ENCODE results near the gene UBXN6.

The UBXN6 gene

DNA sequence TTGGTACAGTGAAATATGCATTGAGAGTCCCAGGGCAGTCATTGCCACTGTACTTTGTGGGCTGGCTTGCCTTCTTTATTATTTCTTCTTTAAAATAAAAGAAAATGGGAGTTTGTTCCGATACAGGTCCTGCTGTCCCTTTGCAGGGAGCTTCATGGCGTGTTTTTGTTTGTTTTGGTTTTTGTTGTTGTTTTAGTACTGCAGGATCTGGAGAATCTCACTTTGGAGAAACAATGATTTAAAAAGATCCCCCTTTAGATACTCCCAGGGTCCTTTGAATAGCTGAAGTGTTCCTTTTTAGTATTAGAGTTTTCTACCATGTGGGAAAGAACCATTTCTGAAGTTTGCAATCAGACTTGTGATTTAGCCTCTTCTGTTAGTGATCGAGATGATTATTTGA is 44.0 kb downstream of the UBXN6 start:
- DNase-seq: no peak

DNA sequence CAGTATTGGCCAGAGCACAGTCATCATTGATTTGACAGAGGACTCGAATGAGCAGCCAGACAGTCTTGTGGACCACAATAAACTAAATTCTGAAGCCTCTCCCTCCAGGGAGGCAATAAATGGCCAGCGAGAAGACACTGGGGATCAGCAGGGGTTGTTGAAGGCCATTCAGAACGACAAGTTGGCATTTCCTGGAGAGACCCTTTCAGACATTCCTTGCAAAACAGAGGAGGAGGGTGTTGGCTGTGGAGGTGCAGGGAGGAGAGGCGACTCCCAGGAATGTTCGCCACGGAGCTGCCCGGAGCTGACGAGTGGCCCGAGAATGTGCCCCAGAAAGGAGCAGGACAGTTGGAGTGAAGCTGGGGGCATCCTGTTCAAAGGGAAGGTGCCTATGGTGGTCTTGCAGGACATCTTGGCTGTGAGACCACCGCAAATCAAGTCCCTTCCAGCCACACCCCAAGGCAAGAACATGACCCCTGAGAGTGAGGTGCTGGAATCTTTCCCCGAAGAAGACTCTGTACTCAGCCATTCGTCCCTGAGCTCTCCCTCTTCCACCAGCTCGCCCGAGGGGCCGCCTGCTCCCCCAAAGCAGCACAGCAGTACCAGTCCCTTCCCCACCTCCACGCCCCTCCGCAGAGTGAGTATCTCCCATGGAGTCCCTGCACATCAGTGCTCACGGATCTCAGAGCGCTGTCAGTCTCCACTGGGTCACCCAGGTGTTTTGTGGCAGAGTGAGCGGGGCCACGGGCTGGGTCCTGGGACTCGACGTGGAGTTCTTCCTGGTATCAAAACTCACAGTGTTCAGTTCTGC is 48.3 kb downstream of the UBXN6 start:
- DNase-seq: no peak

DNA sequence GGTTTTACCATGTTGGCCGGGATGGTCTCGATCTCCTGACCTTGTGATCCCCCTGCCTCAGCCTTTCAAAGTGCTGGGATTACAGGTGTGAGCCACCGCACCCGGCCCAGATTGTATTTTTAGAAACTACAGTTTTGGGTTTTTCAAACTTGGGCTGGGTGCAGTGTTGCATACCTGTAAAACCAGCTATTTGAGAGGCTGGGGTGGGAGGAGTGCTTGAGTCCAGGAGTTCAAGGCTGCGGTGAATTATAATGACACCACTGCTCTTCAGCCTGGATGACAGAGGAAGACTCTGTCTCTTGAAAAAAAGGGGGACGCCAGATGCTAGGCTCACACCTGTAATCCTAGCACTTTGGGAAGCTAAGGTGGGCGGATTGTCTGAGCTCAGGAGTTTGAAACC is 51.0 kb downstream of the UBXN6 start:
- no peak for DNase-seq

DNA sequence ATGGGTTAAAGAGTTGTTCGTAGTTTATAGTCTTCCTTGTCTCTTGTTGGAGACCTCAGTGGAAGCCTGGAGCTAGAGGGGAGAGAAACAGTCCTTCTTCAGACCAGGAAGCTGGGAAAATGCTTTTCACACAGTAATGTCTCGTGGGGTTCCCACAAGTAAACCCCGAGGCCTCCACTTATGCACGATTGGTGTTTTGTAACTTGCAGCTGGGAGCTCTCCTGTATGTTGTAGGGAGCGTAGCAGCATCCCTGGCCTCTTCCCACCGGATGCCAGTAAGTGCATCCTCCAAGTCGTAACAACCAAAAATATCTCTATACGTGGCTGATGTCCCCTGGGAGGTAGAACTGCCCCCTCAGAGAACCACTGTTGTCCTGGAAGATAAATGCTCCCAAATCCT is 51.6 kb downstream of the UBXN6 start:
- DNase-seq: no peak

DNA sequence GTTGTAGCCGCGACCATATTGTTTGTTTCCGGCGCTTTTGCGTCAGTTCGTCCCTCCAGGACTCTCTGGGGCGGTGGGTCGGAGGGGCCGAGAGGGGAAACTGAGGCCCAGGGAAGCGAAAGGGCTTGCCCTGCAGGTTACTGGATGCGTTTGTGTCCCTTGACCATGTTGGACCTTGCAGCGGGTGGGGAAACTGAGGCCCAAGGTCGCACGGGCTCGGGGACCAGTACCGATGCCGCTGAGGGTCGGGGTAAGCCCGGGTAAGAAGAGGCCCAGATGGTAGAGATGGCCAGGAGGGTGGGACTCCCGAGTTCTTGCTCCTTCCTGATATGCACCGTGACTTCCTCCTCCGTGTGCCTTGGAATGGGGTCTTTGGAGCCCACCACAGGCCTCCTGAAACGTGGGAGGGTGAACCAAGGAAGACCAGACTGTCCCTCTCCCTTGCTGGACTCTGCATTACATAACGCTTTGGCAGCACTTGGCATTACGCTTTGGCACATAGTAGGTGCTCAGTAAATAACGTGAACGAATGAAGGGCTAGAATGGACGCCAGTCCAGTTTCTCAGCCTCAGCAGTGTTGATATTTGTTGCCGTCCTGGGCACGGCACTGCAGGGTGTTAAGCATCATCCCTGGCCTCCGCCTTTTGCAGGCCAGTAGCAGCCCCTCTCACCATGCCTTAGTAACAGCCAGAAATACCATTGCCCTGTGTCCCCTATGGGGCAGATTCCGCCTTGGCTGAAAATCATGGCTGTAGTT is 54.4 kb downstream of the UBXN6 start:
- DNase-seq: no peak

DNA sequence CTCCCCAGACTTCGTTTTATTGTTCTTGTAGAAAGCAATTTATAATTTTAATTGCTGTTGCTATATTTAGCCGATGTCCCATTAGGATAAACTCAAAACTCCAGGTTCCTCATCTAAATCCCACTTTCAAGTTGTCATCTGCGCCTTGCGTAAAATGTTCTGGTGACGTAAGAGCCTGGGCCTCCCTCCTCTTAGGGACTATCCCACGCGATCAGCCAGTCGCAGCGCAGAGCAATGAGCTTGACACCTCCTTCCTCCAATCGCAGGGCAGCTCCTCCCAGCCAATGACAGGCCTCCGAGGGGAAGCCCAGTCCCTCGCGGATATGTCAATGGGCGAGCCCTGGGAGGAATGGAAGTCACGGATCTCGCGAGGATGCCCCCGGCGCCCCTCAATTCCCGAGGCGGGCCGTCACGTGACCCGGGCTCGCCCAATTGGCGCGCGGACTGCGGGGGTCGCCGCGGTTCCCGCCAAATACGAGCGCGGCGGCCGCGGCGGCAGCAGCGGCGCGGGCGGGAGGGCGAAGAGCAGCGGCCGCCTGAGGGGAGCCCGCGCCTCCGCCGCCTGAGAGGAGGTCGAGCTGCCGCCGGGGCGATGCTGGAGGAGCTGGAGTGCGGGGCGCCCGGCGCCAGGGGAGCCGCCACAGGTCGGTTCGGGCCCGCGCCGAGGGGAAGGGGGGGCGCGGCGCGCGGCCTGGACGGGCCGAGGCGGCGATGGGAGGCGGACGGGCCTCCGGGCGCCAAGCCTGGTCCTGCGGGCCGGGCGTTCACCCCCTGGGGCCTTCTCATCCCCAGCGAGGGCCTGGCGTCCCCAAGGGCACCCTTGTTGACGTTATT is 55.2 kb downstream of the UBXN6 start, which contains the start of gene CHAF1A:
Gene CHAF1A, plus strand, starts transcription at position 470 of the 834 bp plus-strand sequence. Its CDS starts 123 bp downstream, at position 593.
- peak; percentile 68 to 100 (median 99) for DNase-seq

DNA sequence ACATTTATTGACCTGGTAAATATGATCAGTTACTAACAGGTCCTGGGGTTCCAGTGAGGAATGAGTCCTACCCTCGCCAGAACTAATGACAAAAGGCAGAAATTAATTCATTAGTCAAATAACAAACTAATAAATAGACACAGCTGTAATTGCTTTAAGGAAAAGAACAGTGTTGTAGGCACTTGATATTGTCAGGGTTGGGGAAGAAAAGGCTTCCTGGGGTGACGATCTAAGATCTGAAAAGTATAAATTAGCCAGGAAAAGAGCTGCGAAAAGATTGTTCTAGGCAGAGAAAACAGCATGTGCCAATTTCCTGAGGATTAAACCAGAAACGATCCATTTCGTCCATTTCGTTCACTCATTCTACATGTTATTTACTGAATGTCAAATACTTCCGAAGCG is 55.8 kb downstream of the UBXN6 start:
- DNase-seq: no peak

DNA sequence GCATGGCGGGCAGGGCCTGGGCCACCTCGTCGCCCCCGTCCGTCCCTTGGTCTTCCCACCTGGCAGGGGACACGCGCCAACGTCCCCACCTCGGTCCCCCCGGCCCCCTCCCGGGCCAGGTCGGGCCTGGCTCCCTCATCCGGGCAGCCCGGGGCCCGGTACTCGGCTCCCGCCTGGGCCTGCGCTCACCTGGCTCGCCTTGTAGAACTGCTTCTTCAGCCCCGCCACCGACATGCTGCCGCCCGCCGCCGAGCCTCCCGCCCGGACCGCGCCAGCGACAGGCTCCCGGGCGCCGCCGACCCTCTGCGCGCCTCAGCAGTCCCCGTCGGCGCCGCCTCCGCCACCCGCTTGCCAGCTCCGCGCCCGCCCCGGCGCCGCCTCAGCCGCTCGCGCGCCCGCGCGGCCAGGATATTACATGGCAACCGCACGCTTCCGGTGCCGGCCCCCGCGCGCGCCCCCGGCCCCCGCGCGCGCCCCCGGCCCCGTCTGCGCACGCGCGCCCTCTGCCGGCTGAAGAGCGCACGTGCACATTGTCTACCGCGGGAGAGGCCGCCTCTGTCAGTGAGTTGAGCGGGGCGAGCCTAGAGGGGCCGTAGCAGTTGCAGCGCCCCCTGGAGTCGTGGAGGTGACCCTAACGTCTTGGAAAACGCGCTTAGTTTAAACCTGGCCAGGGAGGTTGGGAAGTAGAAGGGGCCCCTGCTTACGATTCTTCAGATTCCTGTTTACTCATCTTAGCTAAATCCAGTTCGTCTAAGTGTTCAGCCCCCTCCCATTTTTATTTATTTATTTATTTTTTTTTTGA is 57.3 kb downstream of the UBXN6 start, which contains the start of gene SH3GL1:
Gene SH3GL1, minus strand, starts transcription at position 413 of the 802 bp plus-strand sequence. Its CDS starts 179 bp downstream, at position 234.
- peak; percentile 24 to 93 (median 83) for DNase-seq

DNA sequence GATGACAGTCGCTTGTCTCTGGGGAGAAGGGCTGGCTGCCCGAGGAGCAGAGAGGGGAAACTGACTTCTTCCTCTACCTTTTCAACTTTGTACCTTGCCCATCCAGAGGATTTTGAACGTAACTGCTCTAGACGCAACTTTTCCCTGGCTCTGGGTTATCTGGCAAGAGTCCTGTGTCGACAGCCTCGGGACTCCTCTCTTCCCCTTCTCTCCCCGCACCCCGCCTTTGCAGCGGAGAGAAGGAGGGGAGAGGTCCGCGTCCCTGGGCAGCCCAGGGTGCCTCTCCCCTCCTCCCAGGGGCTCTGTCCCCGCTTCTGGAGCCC is 57.8 kb downstream of the UBXN6 start:
- DNase-seq: peak in 1 of 56 donors; percentile 29

DNA sequence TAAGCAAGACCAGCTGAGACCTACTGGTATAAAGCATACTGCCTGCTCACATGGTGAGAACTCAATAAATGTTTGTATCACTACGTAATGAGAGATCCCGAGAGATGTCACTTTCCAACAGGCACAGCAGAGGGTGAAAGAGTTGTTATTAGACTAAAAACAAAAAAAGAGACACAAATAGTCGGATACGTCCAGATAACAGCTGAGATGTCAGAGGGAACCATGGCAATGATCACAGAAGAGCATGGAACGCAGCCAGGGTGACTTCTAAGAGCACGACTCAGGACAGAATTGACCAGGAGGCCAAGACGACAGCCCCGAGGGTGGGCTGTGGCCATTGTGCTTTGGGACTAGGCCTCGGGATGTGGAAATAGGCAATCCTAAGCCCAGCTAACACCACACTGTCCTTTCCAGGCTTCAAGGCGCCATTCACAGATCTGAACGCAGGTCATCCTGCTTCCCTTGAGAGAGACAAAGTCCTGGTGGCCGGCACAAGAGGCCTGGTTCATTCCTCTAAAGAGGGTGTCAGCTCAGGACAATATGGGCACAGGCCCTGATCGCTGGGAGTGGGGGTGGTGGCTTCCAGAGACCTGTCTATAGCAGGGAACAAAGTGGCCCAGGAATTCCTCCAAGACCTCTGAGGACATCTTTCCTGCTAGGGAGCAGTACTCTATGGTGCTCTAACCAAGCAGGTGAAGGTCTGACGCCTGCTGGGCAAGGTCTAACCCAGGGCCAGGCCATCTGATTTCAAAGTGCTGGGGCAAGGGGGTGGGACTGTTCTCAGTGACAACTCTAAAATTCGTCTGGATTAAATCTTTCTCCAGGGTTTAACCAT is 60.4 kb downstream of the UBXN6 start:
- DNase-seq: no peak

All from amygdala (tissue), 56 donors.